DND-41 (cell line): ENCODE results near the gene AKIRIN1.
"Not testable (repeated sequence)": the region's sequence is repeated elsewhere in the genome, so short reads cannot be mapped to it uniquely, and the experiment has no call there.

ENCODE experiments used
- ATAC-seq: fragments of 200-7000 bp; cut with Tn5 transposase; 3 replicates; pipeline ENCODE4 v1.9.1; 2021; ENCODE audit warnings: low read depth; ENCODE audit not compliant: insufficient read depth
- DNase-seq: peaks from one replicate; pipeline ENCODE4 v3.0.0-alpha.2; 2020
- H2AFZ ChIP-seq: 2 replicates; pipeline ENCODE4 v1.6.0; 2012; ENCODE audit warnings: low read depth, low read length
- H3K27ac ChIP-seq: 2 replicates; pipeline ENCODE4 v1.5.1; 2012; ENCODE audit warnings: low read length, inconsistent platforms
- H3K27me3 ChIP-seq: fragments of 200-600 bp; sonication (generic); 2 replicates; pipeline ENCODE4 v1.6.0; 2012; ENCODE audit warnings: low read length, mild to moderate bottlenecking, inconsistent platforms; ENCODE audit not compliant: insufficient read depth, poor library complexity
- H3K36me3 ChIP-seq: 2 replicates; pipeline ENCODE4 v1.5.1; 2012; ENCODE audit warnings: low read length, inconsistent platforms; ENCODE audit not compliant: insufficient read depth
- H3K4me1 ChIP-seq: 2 replicates; pipeline ENCODE4 v1.5.1; 2012; ENCODE audit warnings: mild to moderate bottlenecking, low read length; ENCODE audit not compliant: insufficient read depth
- H3K4me2 ChIP-seq: 2 replicates; pipeline ENCODE4 v1.6.0; 2012; ENCODE audit warnings: mild to moderate bottlenecking, moderate library complexity, low read length, inconsistent platforms; ENCODE audit not compliant: insufficient read depth
- H3K4me3 ChIP-seq, 2 experiments: fragments of 200-600 bp in 1 of 2; shearing (Covaris generic) in 1 of 2; 2 replicates each; pipeline ENCODE4 v1.5.1; 2012 to 2016; ENCODE audit warnings: inconsistent platforms in 2 of 2, low read length in 2 of 2, mild to moderate bottlenecking in 2 of 2, low read depth in 1 of 2, moderate library complexity in 1 of 2
- H3K79me2 ChIP-seq: 2 replicates; pipeline ENCODE4 v1.6.0; 2012; ENCODE audit warnings: low read length, inconsistent platforms; ENCODE audit not compliant: insufficient read depth
- H3K9ac ChIP-seq: 2 replicates; pipeline ENCODE4 v1.6.0; 2012; ENCODE audit warnings: low read depth, mild to moderate bottlenecking, inconsistent platforms, low read length, moderate library complexity
- H3K9me3 ChIP-seq: 2 replicates; pipeline ENCODE4 v1.5.1; 2012; ENCODE audit warnings: low read length, moderate library complexity, mild to moderate bottlenecking, inconsistent platforms; ENCODE audit not compliant: insufficient read depth, severe bottlenecking
- H4K20me1 ChIP-seq: 2 replicates; pipeline ENCODE4 v1.6.0; 2012; ENCODE audit warnings: low read length; ENCODE audit not compliant: insufficient read depth
- CTCF ChIP-seq: IDR thresholded peaks from 2 replicates; pipeline ENCODE4 v1.5.1; 2012; ENCODE audit warnings: borderline replicate concordance, low read length, moderate library complexity, mild to moderate bottlenecking; ENCODE audit not compliant: poor library complexity, severe bottlenecking; ENCODE audit errors: extremely low read depth
- EZH2 ChIP-seq: IDR thresholded peaks from 3 replicates; pipeline ENCODE4 v1.6.1; 2012; ENCODE audit warnings: borderline replicate concordance, low read depth, mild to moderate bottlenecking, moderate library complexity, low read length, inconsistent platforms; ENCODE audit not compliant: severe bottlenecking

The AKIRIN1 gene

GRCh38 chr1:39006287-39006686 lies 15.2 kb downstream of the AKIRIN1 start:
- Histone ChIP-seq H3K4me1 (no peaks in the 10 kb centered on the region), H2AFZ (no peak overlapping the region)
- ATAC-seq, result no peak

GRCh38 chr1:39006726-39007645 lies 15.9 kb downstream of the AKIRIN1 start:
- no peak overlapping the region for H3K4me2 ChIP-seq

More at GRCh38 chr1:39006287-39006686, 15.2 kb downstream of the AKIRIN1 start:
- Histone ChIP-seq H3K4me2 (no peak overlapping the region), H3K79me2 (0 out of 2 replicates have a peak, but pooled peaks cover 6% of the 10 kb centered on the region), H3K9me3 (no peaks in the 10 kb centered on the region), H3K27me3 (no peaks in the 10 kb centered on the region), H4K20me1 (peaks cover 8% of the 10 kb centered on the region; the same call in 1 of the 2 replicates), H3K4me3 (no peak overlapping the region), H3K36me3 (peaks cover 71% of the 10 kb centered on the region), H3K9ac (no peak overlapping the region), H3K27ac (no peak overlapping the region)
- no peak for DNase-seq
- TF ChIP-seq EZH2 (no peak), CTCF (no peak)

GRCh38 chr1:39014956-39015355 lies 23.9 kb downstream of the AKIRIN1 start:
- ATAC-seq, H3K9ac ChIP-seq, H2AFZ ChIP-seq, H3K79me2 ChIP-seq, H3K27me3 ChIP-seq, H3K27ac ChIP-seq, H3K9me3 ChIP-seq, H3K36me3 ChIP-seq, H3K4me2 ChIP-seq, H3K4me3 ChIP-seq, H3K4me1 ChIP-seq, DNase-seq, H4K20me1 ChIP-seq: not testable (repeated sequence)

More at GRCh38 chr1:39006726-39007645, 15.9 kb downstream of the AKIRIN1 start:
- Histone ChIP-seq H3K79me2 (no peaks in the 10 kb centered on the region), H3K9ac (no peak overlapping the region), H3K27ac (no peak overlapping the region), H2AFZ (no peak overlapping the region), H3K4me3 (no peak overlapping the region), H3K4me1 (no peaks in the 10 kb centered on the region), H4K20me1 (0 out of 2 replicates have a peak, but pooled peaks cover 3% of the 10 kb centered on the region), H3K36me3 (peaks cover 64% of the 10 kb centered on the region), H3K27me3 (no peaks in the 10 kb centered on the region), H3K9me3 (no peaks in the 10 kb centered on the region)
- no peak for DNase-seq
- TF ChIP-seq CTCF (no peak), EZH2 (no peak)
- no peak for ATAC-seq

- DNase-seq (no peak), ATAC-seq (no peak)
- no peak overlapping the region for H3K4me2 ChIP-seq
- no peaks in the 10 kb centered on the region for H4K20me1 ChIP-seq
- H3K4me1 ChIP-seq, result no peaks in the 10 kb centered on the region
- TF ChIP-seq CTCF (no peak), EZH2 (no peak)
- H3K36me3 ChIP-seq, result no peaks in the 10 kb centered on the region
- H3K9ac ChIP-seq, result no peak overlapping the region
- H3K27me3 ChIP-seq, result no peaks in the 10 kb centered on the region
- H3K79me2 ChIP-seq, result no peaks in the 10 kb centered on the region
- H3K9me3 ChIP-seq, result no peaks in the 10 kb centered on the region
- no peak overlapping the region for H3K27ac ChIP-seq
- H3K4me3 ChIP-seq, result no peak overlapping the region
- no peak overlapping the region for H2AFZ ChIP-seq
Measured at GRCh38 chr1:39016604-39017171, 25.6 kb downstream of the AKIRIN1 start.
